Mesodermal cell (in vitro differentiated cells): ENCODE results near the gene ARFGAP1.

Source experiments
- H3K27ac ChIP-seq: 2 replicates; pipeline ENCODE4 v1.7.0; 2013; ENCODE audit warnings: mild to moderate bottlenecking, low read depth, low read length, moderate library complexity; ENCODE audit not compliant: severe bottlenecking
- H3K36me3 ChIP-seq: 2 replicates; pipeline ENCODE4 v1.7.1; 2013; ENCODE audit warnings: mild to moderate bottlenecking, low read length, moderate library complexity; ENCODE audit not compliant: control insufficient read depth, insufficient read depth
- H3K4me1 ChIP-seq: one replicate; pipeline ENCODE4 v1.7.1; 2013; ENCODE audit warnings: mild to moderate bottlenecking, low read length; ENCODE audit not compliant: insufficient read depth, control insufficient read depth, poor library complexity, severe bottlenecking
- H3K4me3 ChIP-seq: 2 replicates; pipeline ENCODE4 v1.7.0; 2013; ENCODE audit warnings: low read length, control low read depth, mild to moderate bottlenecking; ENCODE audit not compliant: insufficient read depth, poor library complexity, severe bottlenecking; ENCODE audit errors: extremely low read depth
- H3K9me3 ChIP-seq: 2 replicates; pipeline ENCODE4 v1.7.1; 2013; ENCODE audit warnings: mild to moderate bottlenecking, low read length, moderate library complexity; ENCODE audit not compliant: control insufficient read depth
- WGBS, 2 experiments: methylation state at CpG; one replicate each; pipeline ENCODE4 v1.1.5; 2013; ENCODE audit warnings: missing lambda C conversion rate in 2 of 2; ENCODE audit not compliant: insufficient coverage in 2 of 2; 5-methylcytosine and 5-hydroxymethylcytosine counted together

The ARFGAP1 gene

GRCh38 chr20:63253065-63253437 is 19.6 kb upstream of the ARFGAP1 start:
- H3K36me3 ChIP-seq, result no peaks in the 10 kb centered on the region
- WGBS, 2 experiments, result 25 to 27% methylated on average over 16 of the region's 16 CpGs
- H3K4me1 ChIP-seq, result peaks cover 6% of the 10 kb centered on the region
- H3K9me3 ChIP-seq, result no peaks in the 10 kb centered on the region
- peak overlapping the region; percentile 40 for H3K4me3 ChIP-seq
- H3K27ac ChIP-seq, result no peak overlapping the region

- Histone ChIP-seq H3K4me1 (peaks cover 6% of the 10 kb centered on the region), H3K27ac (no peak overlapping the region), H3K36me3 (no peaks in the 10 kb centered on the region), H3K4me3 (peak overlapping the region; percentile 40), H3K9me3 (no peaks in the 10 kb centered on the region)
- 1% methylated on average over 49 to 52 of the region's 89 CpGs for WGBS, 2 experiments
Measured at GRCh38 chr20:63253438-63254231, 19.0 kb upstream of the ARFGAP1 start.

- Histone ChIP-seq H3K36me3 (no peaks in the 10 kb centered on the region), H3K4me3 (peak within 1 kb of the TSS; percentile 40), H3K4me1 (peaks cover 11% of the 10 kb centered on the region), H3K27ac (no peak within 1 kb of the TSS), H3K9me3 (no peaks in the 10 kb centered on the region)
- WGBS, 2 experiments, result 0 to 1% methylated on average over 19 to 20 of the region's 46 CpGs
Measured at GRCh38 chr20:63254232-63254605, 18.4 kb upstream of the ARFGAP1 start, which contains the start of gene NKAIN4. Gene NKAIN4 (minus strand): TSS chr20:63254463. CDS start chr20:63254450, 13 bp downstream.

- 12% methylated on average over 41 to 51 of the region's 56 CpGs for WGBS, 2 experiments
- peak overlapping the region; percentile 40 for H3K4me3 ChIP-seq
Measured at GRCh38 chr20:63254606-63255384, 17.8 kb upstream of the ARFGAP1 start.

GRCh38 chr20:63255931-63256704 is 16.5 kb upstream of the ARFGAP1 start:
- H3K36me3 ChIP-seq, result no peaks in the 10 kb centered on the region
- WGBS, 2 experiments, result 81 to 83% methylated on average over 22 to 23 of the region's 31 CpGs
- H3K27ac ChIP-seq, result no peak overlapping the region
- H3K4me1 ChIP-seq, result peaks cover 23% of the 10 kb centered on the region
- no peaks in the 10 kb centered on the region for H3K9me3 ChIP-seq
- no peak overlapping the region for H3K4me3 ChIP-seq

More at GRCh38 chr20:63254606-63255384, 17.8 kb upstream of the ARFGAP1 start:
- H3K27ac ChIP-seq, result no peak overlapping the region
- H3K9me3 ChIP-seq, result no peaks in the 10 kb centered on the region
- H3K36me3 ChIP-seq, result no peaks in the 10 kb centered on the region
- peaks cover 11% of the 10 kb centered on the region for H3K4me1 ChIP-seq

- Histone ChIP-seq H3K27ac (no peak overlapping the region), H3K4me1 (peaks cover 27% of the 10 kb centered on the region), H3K9me3 (no peaks in the 10 kb centered on the region), H3K4me3 (no peak overlapping the region), H3K36me3 (no peaks in the 10 kb centered on the region)
- WGBS, 2 experiments, result 94% methylated on average over 4 of the region's 4 CpGs
Measured at GRCh38 chr20:63256954-63257353, 15.7 kb upstream of the ARFGAP1 start.

GRCh38 chr20:63257629-63258028 is 15.0 kb upstream of the ARFGAP1 start:
- WGBS, 2 experiments, result 89 to 93% methylated on average over 10 to 12 of the region's 13 CpGs
- H3K4me3 ChIP-seq, result no peak overlapping the region
- no peaks in the 10 kb centered on the region for H3K36me3 ChIP-seq
- no peaks in the 10 kb centered on the region for H3K9me3 ChIP-seq
- no peak overlapping the region for H3K27ac ChIP-seq
- H3K4me1 ChIP-seq, result peaks cover 32% of the 10 kb centered on the region

- H3K36me3 ChIP-seq, result no peaks in the 10 kb centered on the region
- H3K4me1 ChIP-seq, result peaks cover 29% of the 10 kb centered on the region
- WGBS, 2 experiments, result 84 to 86% methylated on average over 7 to 8 of the region's 8 CpGs
- H3K27ac ChIP-seq, result no peak overlapping the region
- no peaks in the 10 kb centered on the region for H3K9me3 ChIP-seq
- H3K4me3 ChIP-seq, result no peak overlapping the region
Measured at GRCh38 chr20:63258781-63259180, 13.8 kb upstream of the ARFGAP1 start.

- Histone ChIP-seq H3K36me3 (no peaks in the 10 kb centered on the region), H3K27ac (no peak overlapping the region), H3K9me3 (no peaks in the 10 kb centered on the region), H3K4me1 (peaks cover 33% of the 10 kb centered on the region), H3K4me3 (no peak overlapping the region)
- 92 to 93% methylated on average over 15 to 22 of the region's 25 CpGs for WGBS, 2 experiments
Measured at GRCh38 chr20:63259734-63260460, 12.7 kb upstream of the ARFGAP1 start.

GRCh38 chr20:63260521-63260920 is 12.1 kb upstream of the ARFGAP1 start:
- Histone ChIP-seq H3K27ac (no peak overlapping the region), H3K4me1 (peaks cover 33% of the 10 kb centered on the region), H3K9me3 (no peaks in the 10 kb centered on the region), H3K4me3 (no peak overlapping the region), H3K36me3 (no peaks in the 10 kb centered on the region)
- WGBS, 2 experiments, result 90 to 92% methylated on average over 11 to 15 of the region's 15 CpGs
